ENCODE data around the gene SLC22A31.
A peak's percentile ranks its signal among the peaks of the same experiment; 100 is the strongest.

The SLC22A31 gene

GRCh38 chr16:89237733-89238132 is 37.4 kb upstream of the SLC22A31 start:
- no peak for FAIRE-seq
- TF ChIP-seq TAF1 (IDR thresholded peaks at IDR 0.05; ENCODE audit: borderline replicate concordance, low read depth, low read length) (no peak), POLR2AphosphoS5 (IDR thresholded peaks at IDR 0.05; ENCODE audit: low read depth, low read length) (no peak), POLR2A (IDR thresholded peaks at IDR 0.05; ENCODE audit: low read depth, low read length) (no peak)
- no peak for DNase-seq (ENCODE audit: insufficient read length)

- DNase-seq (ENCODE audit: insufficient read length) (no peak), FAIRE-seq (no peak)
- no peak for TF ChIP-seq POLR2A (IDR thresholded peaks at IDR 0.05; ENCODE audit: low read depth, low read length)
- no peak for TF ChIP-seq TAF1 (IDR thresholded peaks at IDR 0.05; ENCODE audit: borderline replicate concordance, low read depth, low read length)
- TF ChIP-seq POLR2AphosphoS5 (IDR thresholded peaks at IDR 0.05; ENCODE audit: low read depth, low read length): no peak
Measured at GRCh38 chr16:89233678-89234490, 33.5 kb upstream of the SLC22A31 start.

- no peak for FAIRE-seq
- TF ChIP-seq POLR2AphosphoS5 (IDR thresholded peaks at IDR 0.05; ENCODE audit: low read depth, low read length) (no peak), TAF1 (IDR thresholded peaks at IDR 0.05; ENCODE audit: borderline replicate concordance, low read depth, low read length) (no peak), POLR2A (IDR thresholded peaks at IDR 0.05; ENCODE audit: low read depth, low read length) (no peak)
Measured at GRCh38 chr16:89232107-89232506, 31.8 kb upstream of the SLC22A31 start.

GRCh38 chr16:89230255-89230654 is 29.9 kb upstream of the SLC22A31 start:
- no peak for DNase-seq (ENCODE audit: insufficient read length)
- FAIRE-seq: no peak
- TF ChIP-seq POLR2A (IDR thresholded peaks at IDR 0.05; ENCODE audit: low read depth, low read length) (no peak), POLR2AphosphoS5 (IDR thresholded peaks at IDR 0.05; ENCODE audit: low read depth, low read length) (no peak), TAF1 (IDR thresholded peaks at IDR 0.05; ENCODE audit: borderline replicate concordance, low read depth, low read length) (no peak)

More at GRCh38 chr16:89232107-89232506, 31.8 kb upstream of the SLC22A31 start:
- no peak for DNase-seq (ENCODE audit: insufficient read length)

GRCh38 chr16:89224665-89225064 is 24.3 kb upstream of the SLC22A31 start:
- DNase-seq (ENCODE audit: insufficient read length) (no peak), FAIRE-seq (no peak)
- TF ChIP-seq TAF1 (IDR thresholded peaks at IDR 0.05; ENCODE audit: borderline replicate concordance, low read depth, low read length) (no peak), POLR2AphosphoS5 (IDR thresholded peaks at IDR 0.05; ENCODE audit: low read depth, low read length) (no peak)

- DNase-seq (ENCODE audit: insufficient read length) (no peak), FAIRE-seq (no peak)
- TF ChIP-seq POLR2AphosphoS5 (IDR thresholded peaks at IDR 0.05; ENCODE audit: low read depth, low read length) (no peak), POLR2A (IDR thresholded peaks at IDR 0.05; ENCODE audit: low read depth, low read length) (no peak), TAF1 (IDR thresholded peaks at IDR 0.05; ENCODE audit: borderline replicate concordance, low read depth, low read length) (no peak)
Measured at GRCh38 chr16:89222931-89223330, 22.6 kb upstream of the SLC22A31 start.

- FAIRE-seq (no peak), DNase-seq (ENCODE audit: insufficient read length) (no peak)
- TF ChIP-seq TAF1 (IDR thresholded peaks at IDR 0.05; ENCODE audit: borderline replicate concordance, low read depth, low read length) (no peak), POLR2A (IDR thresholded peaks at IDR 0.05; ENCODE audit: low read depth, low read length) (no peak), POLR2AphosphoS5 (IDR thresholded peaks at IDR 0.05; ENCODE audit: low read depth, low read length) (no peak)
Measured at GRCh38 chr16:89221604-89222003, 21.3 kb upstream of the SLC22A31 start.

GRCh38 chr16:89219365-89219764 is 19.0 kb upstream of the SLC22A31 start:
- DNase-seq (ENCODE audit: insufficient read length): no peak
- no peak for TF ChIP-seq TAF1 (IDR thresholded peaks at IDR 0.05; ENCODE audit: borderline replicate concordance, low read depth, low read length)
- no peak for TF ChIP-seq POLR2AphosphoS5 (IDR thresholded peaks at IDR 0.05; ENCODE audit: low read depth, low read length)
- TF ChIP-seq POLR2A (IDR thresholded peaks at IDR 0.05; ENCODE audit: low read depth, low read length): no peak
- no peak for FAIRE-seq

GRCh38 chr16:89217388-89218191 is 17.3 kb upstream of the SLC22A31 start, which contains the start of gene ZNF778:
ZNF778 (plus strand) TSS chr16:89217703; CDS start chr16:89221128, 3,425 bp downstream.
- DNase-seq (ENCODE audit: insufficient read length) (peak; percentile 92), FAIRE-seq (peak; percentile 94)
- TF ChIP-seq TAF1 (IDR thresholded peaks at IDR 0.05; ENCODE audit: borderline replicate concordance, low read depth, low read length): peak; percentile 41; the same call in 1 of the 2 replicates
- peak; percentile 87 for TF ChIP-seq POLR2A (IDR thresholded peaks at IDR 0.05; ENCODE audit: low read depth, low read length)
- peak; percentile 81 for TF ChIP-seq POLR2AphosphoS5 (IDR thresholded peaks at IDR 0.05; ENCODE audit: low read depth, low read length)

GRCh38 chr16:89217138-89217387 is 16.7 kb upstream of the SLC22A31 start:
- DNase-seq (ENCODE audit: insufficient read length) (no peak), FAIRE-seq (no peak)
- TF ChIP-seq TAF1 (IDR thresholded peaks at IDR 0.05; ENCODE audit: borderline replicate concordance, low read depth, low read length): no peak
- no peak for TF ChIP-seq POLR2A (IDR thresholded peaks at IDR 0.05; ENCODE audit: low read depth, low read length)

- TF ChIP-seq POLR2A (IDR thresholded peaks at IDR 0.05; ENCODE audit: low read depth, low read length) (no peak), POLR2AphosphoS5 (IDR thresholded peaks at IDR 0.05; ENCODE audit: low read depth, low read length) (no peak), TAF1 (IDR thresholded peaks at IDR 0.05; ENCODE audit: borderline replicate concordance, low read depth, low read length) (no peak)
Measured at GRCh38 chr16:89216315-89217137, 16.2 kb upstream of the SLC22A31 start.

More at GRCh38 chr16:89216315-89217137, 16.2 kb upstream of the SLC22A31 start:
- DNase-seq (ENCODE audit: insufficient read length) (no peak), FAIRE-seq (peak; percentile 95)

All from GM12892 (cell line).